Mesendoderm (in vitro differentiated cells): ENCODE measurements around the gene PPTC7.
A peak's percentile ranks its signal among the peaks of the same experiment; 100 is the strongest.
"Not testable (repeated sequence)": the region's sequence is repeated elsewhere in the genome, so short reads cannot be mapped to it uniquely, and the experiment has no call there.

Source experiments
- DNase-seq: peaks from one replicate; pipeline ENCODE4 v3.0.0; 2013
- H2AK5ac ChIP-seq: 2 replicates; pipeline ENCODE4 v1.6.1; 2013; ENCODE audit warnings: low read length, inconsistent platforms
- H2BK120ac ChIP-seq: 2 replicates; pipeline ENCODE4 v1.6.1; 2013; ENCODE audit warnings: low read depth, mild to moderate bottlenecking, low read length, moderate library complexity, mixed read lengths
- H2BK15ac ChIP-seq: replicated peaks from 2 replicates; pipeline ENCODE4 v1.6.1; 2013; ENCODE audit warnings: low read depth, mild to moderate bottlenecking, moderate library complexity
- H2BK5ac ChIP-seq: 2 replicates; pipeline ENCODE4 v1.6.1; 2013; ENCODE audit warnings: low read length, inconsistent platforms
- H3K18ac ChIP-seq: 2 replicates; pipeline ENCODE4 v1.6.1; 2013; ENCODE audit warnings: mild to moderate bottlenecking, low read length, mixed read lengths
- H3K23ac ChIP-seq: one replicate; pipeline ENCODE4 v1.6.1; 2013; ENCODE audit warnings: low read length
- H3K27ac ChIP-seq: 2 replicates; pipeline ENCODE4 v1.5.1; 2013; ENCODE audit warnings: low read depth, mild to moderate bottlenecking, inconsistent platforms, low read length, moderate library complexity
- H3K27me3 ChIP-seq: 2 replicates; pipeline ENCODE4 v1.6.1; 2013; ENCODE audit warnings: low read length, control low read depth, mild to moderate bottlenecking, inconsistent platforms; ENCODE audit not compliant: insufficient read depth, poor library complexity
- H3K36me3 ChIP-seq: 2 replicates; pipeline ENCODE4 v1.6.1; 2013; ENCODE audit warnings: low read length, inconsistent platforms; ENCODE audit not compliant: control insufficient read depth, insufficient read depth
- H3K4ac ChIP-seq: one replicate; pipeline ENCODE4 v1.6.1; 2013; ENCODE audit warnings: low read depth, mild to moderate bottlenecking, low read length, moderate library complexity
- H3K4me1 ChIP-seq: 2 replicates; pipeline ENCODE4 v1.6.1; 2013; ENCODE audit warnings: low read depth, low read length, inconsistent platforms; ENCODE audit not compliant: control insufficient read depth
- H3K4me2 ChIP-seq: 2 replicates; pipeline ENCODE4 v1.6.1; 2013; ENCODE audit warnings: low read length
- H3K4me3 ChIP-seq: 2 replicates; pipeline ENCODE4 v1.5.1; 2013; ENCODE audit warnings: mild to moderate bottlenecking, low read length
- H3K56ac ChIP-seq: one replicate; pipeline ENCODE4 v1.6.1; 2013; ENCODE audit warnings: low read length
- H3K79me1 ChIP-seq: 2 replicates; pipeline ENCODE4 v1.6.1; 2013; ENCODE audit warnings: low read length, inconsistent platforms
- H3K79me2 ChIP-seq: 2 replicates; pipeline ENCODE4 v1.6.1; 2013; ENCODE audit warnings: mild to moderate bottlenecking, low read length; ENCODE audit not compliant: control insufficient read depth, insufficient read depth
- H3K9ac ChIP-seq: 2 replicates; pipeline ENCODE4 v1.6.1; 2013; ENCODE audit warnings: low read length, inconsistent platforms
- H4K5ac ChIP-seq: one replicate; pipeline ENCODE4 v1.6.1; 2013; ENCODE audit warnings: low read length
- H4K8ac ChIP-seq: one replicate; pipeline ENCODE4 v1.6.1; 2013; ENCODE audit warnings: low read depth, mild to moderate bottlenecking, control low read depth, low read length, moderate library complexity
- WGBS: extraction: QIAGEN DNeasy Blood & Tissue Kit; methylation state at CpG from one replicate; pipeline ENCODE4 v1.1.7; 2013; ENCODE audit warnings: low lambda C conversion rate, missing lambda C conversion rate; ENCODE audit not compliant: insufficient coverage; ENCODE audit errors: extremely low coverage; 5-methylcytosine and 5-hydroxymethylcytosine counted together

Gene PPTC7

DNA sequence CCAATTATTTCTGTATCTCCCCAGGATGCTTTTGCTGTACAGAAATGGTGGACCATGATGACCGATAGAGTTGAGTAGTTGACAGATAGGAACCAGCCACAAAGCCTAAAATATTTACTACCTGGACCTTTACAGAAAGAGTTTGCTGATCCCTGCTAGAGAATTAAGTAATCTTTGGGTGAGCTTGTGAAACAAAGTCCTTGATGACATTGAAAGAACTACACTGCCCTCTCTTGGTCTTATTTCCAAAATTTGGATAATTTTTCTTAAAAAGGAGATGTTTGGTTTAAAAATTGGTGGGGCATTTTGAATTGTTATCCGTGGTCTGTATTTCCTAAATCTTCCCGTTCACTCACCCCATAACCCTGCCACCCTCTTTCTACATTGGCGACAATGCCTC is 17.1 kb upstream of the PPTC7 start:
- Histone ChIP-seq H3K18ac (no peak overlapping the region), H2BK15ac (no peak overlapping the region), H3K27ac (no peak overlapping the region), H3K23ac (no peak overlapping the region), H3K27me3 (no peaks in the 10 kb centered on the region), H2AK5ac (no peak overlapping the region), H3K79me1 (no peaks in the 10 kb centered on the region), H3K4me3 (no peak overlapping the region), H3K56ac (no peak overlapping the region), H4K8ac (no peak overlapping the region), H3K9ac (no peak overlapping the region), H3K79me2 (no peaks in the 10 kb centered on the region), H3K4me2 (no peak overlapping the region), H3K36me3 (no peaks in the 10 kb centered on the region), H2BK5ac (no peak overlapping the region), H3K4me1 (no peaks in the 10 kb centered on the region), H3K4ac (no peak overlapping the region), H2BK120ac (no peak overlapping the region), H4K5ac (no peak overlapping the region)
- WGBS = no CpG with 5 or more reads among the region's 4 CpGs
- peak; percentile 46 for DNase-seq

DNA sequence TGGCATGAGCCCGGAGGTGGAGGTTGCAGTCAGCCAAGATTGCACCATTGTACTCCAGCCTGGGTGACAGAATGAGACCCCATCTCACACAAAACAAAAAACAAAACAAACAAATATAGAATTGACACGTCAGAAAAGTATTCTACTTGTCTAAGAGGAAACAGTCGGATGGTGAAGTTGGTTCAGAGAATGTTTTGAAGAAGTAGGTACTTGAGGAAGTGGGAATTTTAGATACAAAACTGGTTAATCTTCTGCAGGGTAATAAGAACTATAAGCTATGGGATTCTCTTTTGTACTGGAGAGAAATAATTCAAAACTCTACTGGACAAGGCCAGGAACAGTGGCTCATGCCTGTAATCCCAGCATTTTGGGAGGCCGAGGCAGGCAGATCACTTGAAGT is 16.2 kb upstream of the PPTC7 start:
- no CpG with 5 or more reads among the region's 4 CpGs for WGBS
- no peak overlapping the region for H3K18ac ChIP-seq
- H3K23ac ChIP-seq = no peak overlapping the region
- H4K8ac ChIP-seq = no peak overlapping the region
- H3K4ac ChIP-seq = no peak overlapping the region
- H4K5ac ChIP-seq = no peak overlapping the region
- no peak overlapping the region for H3K9ac ChIP-seq
- H2AK5ac ChIP-seq = no peak overlapping the region
- no peak overlapping the region for H2BK15ac ChIP-seq
- H3K79me2 ChIP-seq = no peaks in the 10 kb centered on the region
- no peaks in the 10 kb centered on the region for H3K79me1 ChIP-seq
- no peak overlapping the region for H3K4me3 ChIP-seq
- DNase-seq = no peak
- H3K27me3 ChIP-seq = no peaks in the 10 kb centered on the region
- H3K36me3 ChIP-seq = no peaks in the 10 kb centered on the region
- H3K4me2 ChIP-seq = no peak overlapping the region
- H3K4me1 ChIP-seq = no peaks in the 10 kb centered on the region
- no peak overlapping the region for H3K27ac ChIP-seq
- H2BK120ac ChIP-seq = no peak overlapping the region
- no peak overlapping the region for H3K56ac ChIP-seq
- no peak overlapping the region for H2BK5ac ChIP-seq

DNA sequence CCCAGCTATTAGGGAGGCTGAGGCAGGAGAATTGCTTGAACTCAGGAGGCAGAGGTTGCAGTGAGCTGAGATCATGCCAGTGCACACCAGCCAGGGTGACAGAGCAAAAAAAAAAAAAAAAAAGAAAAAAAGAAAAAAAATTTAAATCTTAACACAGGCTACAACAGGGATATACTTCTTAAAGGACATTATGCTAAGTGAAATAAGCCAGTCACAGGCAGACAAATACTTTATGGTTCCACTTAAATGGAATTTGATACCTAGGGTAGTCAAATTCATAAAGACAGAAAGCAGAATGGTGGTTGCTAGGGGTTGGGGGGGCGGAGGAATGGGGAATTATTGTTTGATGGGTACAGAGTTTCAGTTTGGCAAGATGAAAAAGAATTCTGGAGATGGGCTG is 14.8 kb upstream of the PPTC7 start:
- no peak overlapping the region for H3K56ac ChIP-seq
- H2AK5ac ChIP-seq = no peak overlapping the region
- no peak overlapping the region for H3K9ac ChIP-seq
- DNase-seq = no peak
- no peak overlapping the region for H2BK120ac ChIP-seq
- no peak overlapping the region for H2BK5ac ChIP-seq
- no peaks in the 10 kb centered on the region for H3K79me2 ChIP-seq
- H3K4me3 ChIP-seq = no peak overlapping the region
- H3K79me1 ChIP-seq = no peaks in the 10 kb centered on the region
- H2BK15ac ChIP-seq = no peak overlapping the region
- no peak overlapping the region for H3K18ac ChIP-seq
- H3K4me2 ChIP-seq = no peak overlapping the region
- H3K27ac ChIP-seq = no peak overlapping the region
- H3K4me1 ChIP-seq = no peaks in the 10 kb centered on the region
- H3K36me3 ChIP-seq = no peaks in the 10 kb centered on the region
- no peak overlapping the region for H4K5ac ChIP-seq
- H3K27me3 ChIP-seq = no peaks in the 10 kb centered on the region
- no CpG with 5 or more reads among the region's 1 CpG for WGBS
- no peak overlapping the region for H3K4ac ChIP-seq
- H4K8ac ChIP-seq = no peak overlapping the region
- H3K23ac ChIP-seq = no peak overlapping the region

DNA sequence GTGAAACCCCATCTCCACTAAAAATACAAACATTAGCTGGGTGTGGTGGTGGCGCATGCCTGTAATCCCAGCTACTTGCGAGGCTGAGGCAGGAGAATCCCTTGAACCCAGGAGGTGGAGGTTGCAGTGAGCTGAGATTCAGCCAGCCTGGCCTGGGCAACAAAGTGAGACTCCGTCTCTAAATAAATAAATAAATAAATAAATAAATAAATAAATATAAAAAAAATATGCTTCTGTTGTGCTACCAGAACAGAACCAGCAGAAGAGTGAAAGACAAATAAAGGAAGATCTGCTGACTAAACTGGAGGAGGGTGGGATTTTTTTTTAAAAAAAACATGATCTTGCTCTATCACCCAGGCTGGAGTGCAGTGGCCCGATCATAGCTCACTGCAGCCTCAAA is 9.8 kb upstream of the PPTC7 start:
- not testable (repeated sequence) for H3K79me1 ChIP-seq, H3K36me3 ChIP-seq, H3K4ac ChIP-seq, H3K9ac ChIP-seq, H2BK5ac ChIP-seq, H4K5ac ChIP-seq, H3K18ac ChIP-seq, H3K4me1 ChIP-seq, H3K79me2 ChIP-seq, H2BK15ac ChIP-seq, H3K4me3 ChIP-seq, H3K27ac ChIP-seq, H2AK5ac ChIP-seq, H3K23ac ChIP-seq, H3K4me2 ChIP-seq, H2BK120ac ChIP-seq, H3K27me3 ChIP-seq, H3K56ac ChIP-seq, DNase-seq, H4K8ac ChIP-seq
- WGBS = no CpG with 5 or more reads among the region's 4 CpGs

DNA sequence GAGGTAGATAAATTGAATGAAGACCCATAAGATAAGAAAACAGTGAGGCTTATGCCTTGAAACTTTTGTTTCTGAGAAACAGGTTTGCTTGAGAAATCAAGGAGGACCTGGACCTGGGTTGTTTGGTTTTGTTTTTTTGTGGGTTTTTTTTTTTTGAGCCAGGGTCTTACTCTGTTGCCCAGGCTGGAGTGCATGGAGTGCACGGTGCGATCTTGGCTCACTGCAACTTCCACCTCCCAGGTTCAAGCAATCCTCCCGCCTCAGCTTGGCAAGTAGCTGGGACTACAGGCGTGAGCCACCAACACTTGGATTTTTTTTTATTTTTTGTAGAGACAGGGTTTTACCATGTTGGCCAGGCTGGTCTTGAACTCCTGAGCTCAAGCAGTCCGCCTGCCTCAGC is 9.0 kb upstream of the PPTC7 start:
- H3K9ac ChIP-seq = no peak overlapping the region
- no peak overlapping the region for H3K18ac ChIP-seq
- H3K79me2 ChIP-seq = no peaks in the 10 kb centered on the region
- H3K27ac ChIP-seq = no peak overlapping the region
- no peak for DNase-seq
- no CpG with 5 or more reads among the region's 5 CpGs for WGBS
- H3K56ac ChIP-seq = no peak overlapping the region
- H4K5ac ChIP-seq = no peak overlapping the region
- no peaks in the 10 kb centered on the region for H3K27me3 ChIP-seq
- H3K79me1 ChIP-seq = no peaks in the 10 kb centered on the region
- H3K4me3 ChIP-seq = no peak overlapping the region
- no peaks in the 10 kb centered on the region for H3K36me3 ChIP-seq
- no peak overlapping the region for H3K23ac ChIP-seq
- H3K4me1 ChIP-seq = no peaks in the 10 kb centered on the region
- H3K4ac ChIP-seq = no peak overlapping the region
- H2BK15ac ChIP-seq = no peak overlapping the region
- H2BK120ac ChIP-seq = no peak overlapping the region
- H4K8ac ChIP-seq = no peak overlapping the region
- no peak overlapping the region for H2BK5ac ChIP-seq
- no peak overlapping the region for H2AK5ac ChIP-seq
- no peak overlapping the region for H3K4me2 ChIP-seq

DNA sequence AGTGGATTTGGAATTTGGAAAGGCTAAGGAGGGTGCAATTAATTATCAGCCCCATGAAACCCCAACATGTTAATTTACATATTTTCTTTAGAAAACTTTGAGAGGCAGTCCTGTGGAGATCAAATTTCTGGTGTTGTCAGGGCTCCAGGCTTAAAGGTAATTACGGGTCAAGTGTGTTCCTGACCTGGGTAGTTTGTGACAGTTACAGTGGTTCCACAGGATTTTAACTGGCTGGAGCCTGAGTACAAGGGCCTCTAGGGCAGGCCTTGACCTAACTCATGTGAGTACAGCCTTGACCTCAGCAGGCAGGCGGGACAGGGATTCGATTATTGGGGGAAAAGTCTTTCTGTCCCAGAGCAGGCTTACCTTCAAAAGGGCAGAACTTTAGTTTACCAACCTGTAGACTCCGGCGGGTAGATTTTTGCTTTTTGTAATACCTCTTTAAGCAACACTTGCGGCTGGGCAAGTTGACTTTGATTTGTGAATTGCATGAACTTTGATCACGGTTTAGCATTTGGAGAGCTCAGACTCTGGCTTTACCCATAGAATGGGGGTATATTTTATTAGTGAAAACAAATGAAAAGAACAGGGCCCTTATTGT is 8.4 kb upstream of the PPTC7 start:
- Histone ChIP-seq H3K27ac (no peak overlapping the region), H2AK5ac (no peak overlapping the region), H2BK5ac (no peak overlapping the region), H3K27me3 (no peaks in the 10 kb centered on the region), H3K79me2 (no peaks in the 10 kb centered on the region), H4K5ac (no peak overlapping the region), H3K4me3 (no peak overlapping the region), H3K4me2 (no peak overlapping the region), H2BK15ac (no peak overlapping the region), H3K18ac (no peak overlapping the region), H3K4me1 (no peaks in the 10 kb centered on the region), H3K79me1 (no peaks in the 10 kb centered on the region), H3K36me3 (no peaks in the 10 kb centered on the region), H3K9ac (no peak overlapping the region), H3K23ac (no peak overlapping the region), H4K8ac (no peak overlapping the region), H3K4ac (no peak overlapping the region), H2BK120ac (no peak overlapping the region), H3K56ac (no peak overlapping the region)
- no peak for DNase-seq
- WGBS = no CpG with 5 or more reads among the region's 7 CpGs
